NCI-H774 (cell line): ENCODE results near the gene CHCT1.
"Not testable (repeated sequence)": the region's sequence is repeated elsewhere in the genome, so short reads cannot be mapped to it uniquely, and the experiment has no call there.

Experiments
- DNase-seq: peaks from one replicate; lab custom pipeline; 2025; lab: John Stamatoyannopoulos, UW

Gene CHCT1

GRCh38 chr17:60398227-60398959 lies 23.9 kb upstream of the CHCT1 start:
- DNase-seq: no peak

GRCh38 chr17:60401819-60402218 lies 20.5 kb upstream of the CHCT1 start:
- DNase-seq: no peak

DNA sequence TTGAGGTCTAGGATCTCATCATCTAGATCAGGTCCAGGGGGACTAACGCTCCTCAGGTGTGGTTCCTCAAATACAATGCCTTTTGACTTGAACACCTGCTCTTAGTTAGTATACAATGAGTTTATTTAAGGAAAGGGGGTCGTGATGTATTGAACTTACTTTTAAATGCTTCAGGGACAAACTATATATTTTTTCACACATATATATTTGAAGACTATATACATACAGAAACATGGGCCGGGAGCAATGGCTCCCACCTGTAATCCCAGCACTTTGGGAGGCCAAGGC lies 18.8 kb upstream of the CHCT1 start:
- no peak for DNase-seq

- DNase-seq: no peak
These were observed 18.3 kb upstream of the CHCT1 start for GRCh38 chr17:60403962-60404361.

DNA sequence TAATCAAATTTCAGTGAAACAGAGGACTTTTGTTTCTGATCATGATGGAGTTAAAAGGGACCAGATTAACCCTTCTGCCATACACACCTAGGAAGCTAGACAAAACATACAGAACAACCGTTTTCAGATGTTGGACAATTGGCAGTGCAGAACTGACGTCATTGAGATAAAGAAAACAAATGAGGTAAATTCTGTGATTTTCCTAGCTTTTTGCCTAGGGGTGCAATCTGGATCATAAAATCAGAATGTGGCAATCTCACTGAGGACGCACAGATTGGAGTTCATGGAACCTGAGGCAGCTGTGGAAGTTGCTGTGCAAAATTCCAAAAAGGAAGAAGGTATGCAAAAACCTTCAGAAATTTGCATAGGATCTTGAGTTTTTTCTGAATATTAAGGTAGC lies 15.4 kb upstream of the CHCT1 start:
- no peak for DNase-seq

GRCh38 chr17:60410001-60410400 lies 12.3 kb upstream of the CHCT1 start:
- DNase-seq: no peak

- no peak for DNase-seq
These were observed 9.6 kb upstream of the CHCT1 start for GRCh38 chr17:60412701-60413100.

DNA sequence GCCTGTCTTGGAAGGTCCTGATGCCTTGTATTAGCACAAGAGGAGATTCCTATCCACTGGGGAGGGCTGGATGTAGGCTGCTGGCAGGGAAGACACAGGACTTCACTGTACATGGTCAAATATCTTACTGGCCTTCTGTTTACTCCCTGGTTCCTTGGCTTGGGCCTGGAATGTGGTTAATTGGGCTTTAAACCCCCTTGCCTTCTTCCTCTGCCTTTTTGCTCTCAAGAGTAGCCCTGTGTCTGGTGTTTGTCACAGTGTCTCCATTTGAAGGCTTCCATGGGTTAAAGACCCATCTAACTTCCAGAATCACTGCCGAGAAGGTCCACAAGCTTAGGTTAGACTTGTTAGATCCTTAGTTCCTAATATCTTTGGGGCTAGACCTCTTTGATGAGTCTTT lies 7.1 kb upstream of the CHCT1 start:
- DNase-seq: no peak

DNA sequence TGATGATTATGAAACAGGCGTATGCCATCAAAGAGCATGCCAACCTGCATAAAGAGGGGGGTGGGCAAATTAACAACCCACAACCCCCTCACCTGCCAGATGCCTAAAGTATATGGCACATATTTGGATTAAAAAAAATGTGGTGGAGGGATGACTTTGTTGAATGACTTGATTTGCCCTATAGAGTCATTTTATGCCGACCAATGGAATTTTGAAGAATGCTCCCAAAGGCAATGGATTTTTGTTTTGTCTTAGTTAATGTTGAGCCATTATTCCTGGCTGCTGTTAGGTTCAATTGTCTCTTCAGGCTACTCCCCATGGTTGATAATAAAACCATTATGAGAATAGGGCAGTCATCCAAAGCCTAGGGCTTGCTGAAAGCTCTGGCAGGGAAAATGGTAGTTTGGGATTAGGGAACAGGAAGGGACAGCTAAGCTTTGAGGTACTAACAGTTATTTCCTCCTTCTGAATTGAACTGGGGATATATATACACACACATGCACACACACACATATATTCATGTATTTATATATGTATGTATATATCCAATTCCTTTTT lies 5.8 kb upstream of the CHCT1 start:
- no peak for DNase-seq

GRCh38 chr17:60419003-60419402 lies 3.3 kb upstream of the CHCT1 start:
- not testable (repeated sequence) for DNase-seq

GRCh38 chr17:60419875-60420274 lies 2.4 kb upstream of the CHCT1 start:
- not testable (repeated sequence) for DNase-seq

- no peak for DNase-seq
These were observed 772 bp upstream of the CHCT1 start for GRCh38 chr17:60421273-60422161.

DNA sequence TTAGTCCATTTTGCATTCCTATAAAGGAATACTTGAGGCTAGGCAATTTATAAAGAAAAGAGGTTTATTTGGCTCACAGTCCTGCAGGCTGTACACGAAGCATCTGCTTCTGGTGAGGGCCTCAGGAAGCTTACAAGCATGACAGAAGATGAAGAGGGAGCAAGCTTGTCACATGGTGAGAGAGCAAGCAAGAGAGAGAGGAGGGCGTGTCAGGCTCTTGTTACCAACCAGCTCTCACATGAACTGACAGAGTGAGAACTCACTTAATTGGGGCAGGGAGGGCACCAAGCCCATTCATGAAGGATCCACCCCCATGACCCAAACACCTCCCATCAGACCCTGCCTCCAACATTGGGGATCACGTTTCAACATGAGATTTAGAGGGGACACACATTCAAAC lies 1.6 kb downstream of the CHCT1 start:
- no peak for DNase-seq

DNA sequence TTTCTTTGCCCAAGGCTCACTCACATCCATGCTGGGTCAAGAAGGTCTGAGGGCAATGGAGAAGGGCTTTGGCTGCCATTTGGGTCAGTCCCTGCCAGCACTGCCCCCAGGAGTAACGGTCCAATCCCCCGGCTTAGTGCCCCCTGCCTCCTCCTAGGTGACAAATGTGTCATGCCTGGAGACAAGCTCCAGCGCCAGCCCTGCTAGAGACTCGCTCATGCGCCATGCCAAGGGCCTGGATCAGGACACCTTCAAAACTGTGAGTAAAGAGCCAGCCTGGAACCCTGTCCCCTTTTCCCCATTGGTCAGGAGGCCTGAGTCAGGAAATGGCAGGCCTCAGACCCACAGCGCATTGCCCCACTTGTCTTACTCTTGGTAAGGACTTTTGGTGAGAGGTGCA lies 3.3 kb downstream of the CHCT1 start:
- DNase-seq: no peak

- no peak for DNase-seq
These were observed 4.3 kb downstream of the CHCT1 start for GRCh38 chr17:60426596-60426995.

- DNase-seq: not testable (repeated sequence)
These were observed 6.2 kb downstream of the CHCT1 start for GRCh38 chr17:60428491-60428890.

- DNase-seq: not testable (repeated sequence)
These were observed 8.3 kb downstream of the CHCT1 start for GRCh38 chr17:60430561-60430960.

DNA sequence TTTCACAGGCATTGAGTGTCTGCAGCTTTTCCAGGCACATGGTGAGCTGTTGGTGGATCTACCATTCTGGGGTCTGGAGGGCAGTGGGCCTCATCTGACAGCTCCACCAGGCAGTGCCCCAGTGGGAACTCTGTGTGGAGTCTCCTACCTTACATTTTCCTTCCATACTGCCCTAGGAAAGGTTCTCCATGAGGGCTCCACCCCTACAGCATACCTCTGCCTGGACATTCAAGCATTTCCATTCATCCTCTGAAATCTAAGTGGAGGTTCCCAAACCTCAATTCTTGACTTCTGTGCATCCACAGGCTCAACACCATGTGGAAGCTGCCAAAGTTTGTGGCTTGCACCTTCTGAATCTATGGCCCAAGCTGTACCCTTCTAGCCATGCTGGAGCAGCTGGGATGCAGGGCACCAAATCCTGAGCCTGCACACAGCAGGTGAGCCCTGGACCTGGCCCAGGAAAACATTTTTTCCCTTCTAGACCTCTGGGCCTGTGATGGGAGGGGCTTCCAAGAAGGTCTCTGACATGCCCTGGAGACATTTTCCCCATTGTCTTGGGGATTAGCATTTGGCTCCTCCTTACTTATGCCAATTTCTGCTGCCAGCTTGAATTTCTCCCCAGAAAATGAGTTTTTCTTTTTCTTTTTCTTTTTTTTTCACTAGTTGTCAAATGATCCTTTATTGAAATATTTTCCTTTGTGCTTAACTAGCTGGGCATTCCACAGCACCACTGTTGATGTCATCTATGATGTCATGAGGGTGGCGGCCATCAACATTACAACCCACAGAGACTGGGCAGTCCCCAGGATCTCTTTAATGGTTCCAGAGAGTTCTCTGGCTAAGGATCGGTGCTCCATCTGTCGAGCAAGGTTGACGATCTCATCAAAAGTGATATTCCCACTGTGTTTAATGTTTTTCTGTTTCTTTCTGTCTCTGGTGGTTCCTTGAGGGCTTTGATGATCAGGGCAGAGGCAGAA lies 11.0 kb downstream of the CHCT1 start:
- not testable (repeated sequence) for DNase-seq

DNA sequence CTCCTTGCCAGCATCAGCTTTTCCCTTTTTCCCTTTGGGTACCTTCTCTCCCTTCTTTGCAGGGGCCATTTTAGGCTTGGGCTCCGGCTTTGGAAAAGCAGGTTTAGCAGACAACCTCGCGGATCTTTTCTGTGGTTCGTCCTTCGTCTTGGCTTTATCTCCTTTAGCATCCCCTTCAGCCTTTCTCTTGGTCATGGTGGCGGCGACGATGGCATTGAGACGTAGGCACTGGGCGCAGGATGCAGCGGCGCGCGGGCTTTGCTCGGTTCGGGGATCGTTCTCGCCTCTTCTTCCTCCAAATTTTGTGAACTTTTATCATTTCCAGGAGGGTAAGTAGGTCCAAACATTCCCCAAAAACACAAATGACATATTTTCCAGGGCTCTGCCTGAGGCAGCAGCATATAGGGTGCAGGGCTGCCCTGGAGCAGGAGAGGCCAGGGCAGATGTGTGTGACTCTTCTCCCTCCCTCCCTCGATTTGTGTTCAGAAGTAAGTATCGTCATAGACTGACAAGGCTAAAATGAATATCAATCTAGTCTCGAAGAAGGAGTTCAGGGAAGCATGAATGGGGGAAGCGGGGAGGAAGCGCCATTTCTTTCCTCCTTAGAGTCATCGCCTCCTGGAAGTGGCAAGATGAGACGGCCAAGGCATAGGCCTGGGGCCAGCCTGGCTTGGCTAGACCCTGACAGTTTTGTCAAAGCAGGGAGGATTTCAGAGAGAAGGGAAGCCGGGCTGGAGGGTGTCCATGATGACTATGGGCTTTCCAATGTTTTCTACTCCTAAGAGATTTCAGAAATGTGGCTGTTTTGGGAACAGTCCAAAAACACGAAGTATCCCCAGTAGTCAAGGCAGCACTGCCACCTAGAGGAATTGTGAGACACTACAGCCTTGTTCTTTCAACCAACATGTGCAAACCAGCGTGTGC lies 13.2 kb downstream of the CHCT1 start:
- DNase-seq: peak; percentile 80

GRCh38 chr17:60436676-60437075 lies 14.4 kb downstream of the CHCT1 start:
- no peak for DNase-seq

- DNase-seq: no peak
These were observed 17.2 kb downstream of the CHCT1 start for GRCh38 chr17:60439501-60439900.
